GM20000 (cell line): ENCODE results near the gene MOV10L1.
"Not testable (repeated sequence)": the region's sequence is repeated elsewhere in the genome, so short reads cannot be mapped to it uniquely, and the experiment has no call there.

Experiments
- DNase-seq: peaks from one replicate; pipeline ENCODE4 v3.0.0; 2012; ENCODE audit warnings: low spot score
- TF ChIP-seq, protein P1 (sequence below): IDR thresholded peaks from 2 replicates; pipeline ENCODE4 v1.5.1; 2012; ENCODE audit warnings: mild to moderate bottlenecking, control low read depth; ENCODE audit errors: extremely low read depth, missing control alignments

MOV10L1 gene

DNA sequence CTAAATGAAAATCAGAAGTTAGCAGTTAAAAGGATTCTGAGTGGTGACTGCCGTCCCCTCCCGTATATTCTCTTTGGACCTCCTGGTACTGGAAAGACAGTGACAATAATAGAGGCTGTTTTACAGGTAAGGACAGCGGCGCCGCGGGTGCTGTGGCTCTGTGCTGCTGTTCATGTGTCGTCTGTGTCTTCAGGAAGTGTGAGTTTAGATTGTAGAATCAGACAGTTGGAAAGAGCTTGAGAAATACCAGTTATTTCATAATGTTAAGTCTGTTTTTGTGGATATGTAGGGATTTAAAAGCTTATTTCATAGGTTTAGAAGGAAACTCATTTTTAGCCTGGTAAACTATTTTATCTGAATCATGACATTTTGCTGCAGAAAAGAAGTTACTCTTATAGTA lies 53.3 kb downstream of the MOV10L1 start:
- DNase-seq, result no peak
- TF ChIP-seq, protein P1, sequence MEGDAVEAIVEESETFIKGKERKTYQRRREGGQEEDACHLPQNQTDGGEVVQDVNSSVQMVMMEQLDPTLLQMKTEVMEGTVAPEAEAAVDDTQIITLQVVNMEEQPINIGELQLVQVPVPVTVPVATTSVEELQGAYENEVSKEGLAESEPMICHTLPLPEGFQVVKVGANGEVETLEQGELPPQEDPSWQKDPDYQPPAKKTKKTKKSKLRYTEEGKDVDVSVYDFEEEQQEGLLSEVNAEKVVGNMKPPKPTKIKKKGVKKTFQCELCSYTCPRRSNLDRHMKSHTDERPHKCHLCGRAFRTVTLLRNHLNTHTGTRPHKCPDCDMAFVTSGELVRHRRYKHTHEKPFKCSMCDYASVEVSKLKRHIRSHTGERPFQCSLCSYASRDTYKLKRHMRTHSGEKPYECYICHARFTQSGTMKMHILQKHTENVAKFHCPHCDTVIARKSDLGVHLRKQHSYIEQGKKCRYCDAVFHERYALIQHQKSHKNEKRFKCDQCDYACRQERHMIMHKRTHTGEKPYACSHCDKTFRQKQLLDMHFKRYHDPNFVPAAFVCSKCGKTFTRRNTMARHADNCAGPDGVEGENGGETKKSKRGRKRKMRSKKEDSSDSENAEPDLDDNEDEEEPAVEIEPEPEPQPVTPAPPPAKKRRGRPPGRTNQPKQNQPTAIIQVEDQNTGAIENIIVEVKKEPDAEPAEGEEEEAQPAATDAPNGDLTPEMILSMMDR, result no peak

DNA sequence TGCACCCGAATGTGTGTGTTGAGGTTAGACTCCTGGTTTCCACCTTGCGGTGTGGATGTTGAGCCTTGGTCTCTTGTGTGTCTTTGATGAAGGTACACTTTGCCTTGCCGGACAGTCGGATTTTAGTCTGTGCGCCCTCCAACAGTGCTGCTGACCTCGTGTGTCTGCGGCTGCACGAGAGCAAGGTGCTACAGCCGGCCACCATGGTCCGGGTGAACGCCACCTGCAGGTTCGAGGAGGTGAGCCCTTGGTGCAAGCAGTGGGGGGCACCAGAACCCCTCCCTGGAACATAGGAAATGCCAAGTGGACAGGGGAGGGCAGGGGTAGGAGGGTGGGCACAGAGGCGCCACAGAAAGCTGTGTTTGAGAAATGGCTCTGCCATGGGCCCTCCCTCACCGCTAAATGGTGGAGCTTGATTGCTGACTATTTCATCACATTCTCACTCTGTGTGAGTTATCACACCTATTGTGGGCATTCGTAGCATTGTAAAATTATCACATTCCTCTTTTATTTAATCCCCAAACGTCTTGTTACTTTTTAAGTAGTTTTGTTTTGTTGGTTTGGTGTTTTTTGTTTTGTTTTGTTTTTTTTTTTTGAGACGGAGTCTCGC lies 54.3 kb downstream of the MOV10L1 start:
- DNase-seq, result no peak

DNA sequence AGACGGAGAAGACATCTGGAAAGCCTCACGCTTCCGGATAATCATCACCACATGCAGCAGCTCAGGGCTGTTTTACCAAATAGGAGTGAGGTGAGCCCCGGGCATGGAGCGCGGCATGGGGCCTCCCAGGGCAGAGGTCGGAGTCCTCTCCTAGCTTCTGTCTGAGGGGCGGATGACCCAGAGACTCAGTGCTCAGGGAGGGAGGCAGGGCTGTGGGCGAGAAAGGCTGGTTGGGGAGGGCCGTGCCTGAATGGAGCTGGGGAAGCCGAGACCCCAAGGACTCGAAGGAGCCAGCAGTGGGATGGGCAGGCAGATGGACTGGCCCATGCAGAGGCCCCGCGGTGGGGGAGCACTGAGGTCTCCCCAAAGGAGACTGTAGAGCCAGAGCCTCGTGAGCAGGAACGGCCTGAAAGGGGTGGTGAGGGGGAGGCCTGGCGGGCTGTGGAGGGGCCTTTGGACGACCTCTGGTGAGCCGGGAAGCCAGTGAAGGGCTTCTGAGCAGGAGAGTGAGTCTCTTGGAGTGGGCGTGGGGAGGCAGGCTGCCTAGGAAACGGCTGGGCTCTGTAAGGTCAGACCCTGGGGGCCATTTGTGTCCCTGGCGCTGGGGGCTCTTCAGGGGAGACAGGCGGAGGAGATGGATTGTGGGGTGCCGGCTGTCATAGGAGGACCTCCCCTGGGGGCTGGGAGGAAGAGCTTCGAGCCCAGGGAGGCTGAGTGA lies 56.1 kb downstream of the MOV10L1 start:
- no peak for DNase-seq
- TF ChIP-seq, protein P1, result no peak

More for the DNA sequence above, 54.3 kb downstream of the MOV10L1 start:
- TF ChIP-seq, protein P1, result no peak

DNA sequence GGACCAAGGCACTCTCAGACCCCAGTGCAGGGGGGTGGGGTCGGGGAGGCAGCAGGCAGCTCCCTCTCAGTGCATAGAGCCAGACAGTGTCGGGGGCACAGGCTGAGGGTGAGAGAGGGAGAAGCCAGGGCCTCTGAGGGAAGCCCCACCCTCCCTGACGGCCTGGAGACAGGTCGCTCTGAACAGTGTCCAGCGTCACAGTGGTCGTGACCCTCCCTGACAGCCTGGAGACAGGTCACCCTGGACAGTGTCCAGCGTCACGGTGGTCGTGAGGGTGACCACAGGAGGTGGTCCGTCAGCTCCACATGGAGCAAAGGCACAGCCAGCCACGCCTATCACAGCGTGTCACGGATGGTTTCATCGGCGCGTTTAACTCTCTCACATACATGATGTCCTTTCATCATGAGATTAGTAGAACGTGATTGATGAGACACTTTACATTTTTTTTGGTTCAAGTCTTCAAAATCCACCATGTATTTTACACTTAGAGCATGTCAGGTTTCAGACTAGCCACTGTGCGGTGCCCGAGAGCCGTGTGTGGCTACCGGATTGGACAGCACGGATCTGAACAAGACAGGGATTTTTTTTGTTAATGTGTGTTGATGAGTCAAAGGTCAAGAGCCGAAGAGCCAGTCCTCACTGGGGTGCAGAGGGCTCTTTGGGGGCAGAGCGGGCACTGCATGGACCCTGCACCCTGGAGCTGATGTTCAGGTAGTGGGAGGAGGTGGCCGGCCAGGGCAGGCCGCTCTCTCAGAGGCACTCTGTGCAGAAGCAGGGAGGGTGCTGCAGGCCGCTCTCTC lies 56.8 kb downstream of the MOV10L1 start:
- TF ChIP-seq, protein P1, result peak; percentile 42
- no peak for DNase-seq

DNA sequence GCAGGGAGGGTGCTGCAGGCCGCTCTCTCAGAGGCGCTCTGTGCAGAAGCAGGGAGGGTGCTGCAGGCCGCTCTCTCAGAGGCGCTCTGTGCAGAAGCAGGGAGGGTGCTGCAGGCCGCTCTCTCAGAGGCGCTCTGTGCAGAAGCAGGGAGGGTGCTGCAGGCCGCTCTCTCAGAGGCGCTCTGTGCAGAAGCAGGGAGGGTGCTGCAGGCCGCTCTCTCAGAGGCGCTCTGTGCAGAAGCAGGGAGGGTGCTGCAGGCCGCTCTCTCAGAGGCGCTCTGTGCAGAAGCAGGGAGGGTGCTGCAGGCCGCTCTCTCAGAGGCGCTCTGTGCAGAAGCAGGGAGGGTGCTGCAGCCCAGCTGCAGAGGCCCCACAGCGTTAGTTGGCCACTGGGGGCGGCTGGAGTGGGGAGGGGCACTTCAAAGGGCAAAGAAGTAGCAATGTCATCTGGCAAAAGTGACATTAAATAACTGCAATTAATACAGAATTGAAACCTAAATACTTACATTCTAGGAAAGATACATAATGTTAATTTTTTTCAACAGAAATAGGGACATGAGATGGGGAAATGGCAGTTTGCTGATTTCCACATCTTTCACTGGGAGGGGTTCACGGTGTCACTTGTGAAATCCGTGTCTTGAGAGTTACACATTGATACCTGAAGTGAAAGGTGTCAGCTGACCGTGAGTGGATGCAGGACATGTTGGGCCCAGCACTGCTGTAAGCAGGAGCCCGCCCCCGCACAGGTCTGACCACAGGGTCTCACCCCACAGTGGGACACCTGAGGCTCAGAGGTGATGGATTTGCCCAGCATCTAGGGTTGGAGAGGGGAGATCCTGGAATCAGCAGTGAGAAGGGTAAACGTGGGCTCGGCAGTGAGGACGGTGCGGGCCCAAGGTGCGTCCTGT lies 57.7 kb downstream of the MOV10L1 start:
- not testable (repeated sequence) for DNase-seq

DNA sequence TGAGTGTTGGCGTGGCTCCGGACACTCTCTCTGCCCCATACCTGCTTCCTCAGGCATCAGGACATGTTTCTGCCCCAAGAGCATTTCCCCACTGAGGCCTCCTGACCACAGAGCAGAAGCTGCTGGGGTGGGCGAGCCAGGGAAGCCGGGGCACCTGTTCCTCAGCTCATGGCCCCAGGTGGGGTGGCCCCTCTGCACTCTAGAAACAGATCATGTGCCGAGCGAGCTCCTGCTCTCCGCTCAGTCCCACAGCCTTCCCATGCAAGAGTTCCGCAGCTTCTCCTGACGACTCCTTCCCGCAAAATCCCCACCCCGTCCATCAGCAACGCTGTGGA lies 58.3 kb downstream of the MOV10L1 start:
- TF ChIP-seq, protein P1, result no peak
- DNase-seq, result no peak

DNA sequence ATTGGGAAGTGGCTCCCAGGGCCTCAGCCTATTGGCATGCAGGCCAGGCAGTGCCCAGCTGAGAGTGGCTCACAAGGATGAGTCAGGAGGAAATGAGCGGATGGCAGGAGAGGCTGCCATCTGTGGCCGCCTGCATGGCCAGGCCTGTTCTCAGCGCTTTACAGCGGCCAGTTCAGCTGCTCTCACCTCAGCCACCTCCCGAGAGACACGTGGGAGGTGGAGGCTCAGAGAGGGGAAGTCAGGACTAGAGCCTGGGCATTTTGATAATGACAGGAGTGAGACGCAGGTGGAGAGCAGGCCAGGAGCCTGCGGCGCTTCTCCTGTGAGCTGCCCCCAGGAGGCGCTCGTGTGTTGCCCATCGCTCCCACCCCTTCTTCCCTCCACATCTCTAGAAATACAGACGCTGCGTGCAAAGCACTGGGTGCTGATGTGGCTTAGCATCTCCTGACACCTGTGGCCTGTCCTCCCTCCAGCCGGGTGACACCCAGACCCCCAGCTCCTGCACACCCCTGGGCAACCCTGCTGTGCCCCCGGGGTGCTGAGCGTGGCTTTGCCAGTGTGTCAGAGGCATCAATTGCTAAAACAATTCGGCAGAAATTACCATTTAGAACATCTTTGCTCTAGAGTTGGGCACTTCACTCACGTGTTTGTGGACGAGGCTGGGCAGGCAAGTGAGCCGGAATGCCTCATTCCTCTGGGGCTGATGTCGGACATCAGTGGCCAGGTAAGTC lies 59.4 kb downstream of the MOV10L1 start:
- TF ChIP-seq, protein P1, result peak; percentile 89
- peak; percentile 90 for DNase-seq
